Uterus (tissue), 4 donors: ENCODE data around the gene ZC3H7B. TPM values are rescaled to one million over a fixed set of nuclear protein-coding genes. Genes with fewer than 3 reads are reported as not detected.

Experiments used
- DNase-seq, 2 donors: peaks; one replicate each; pipeline ENCODE4 v3.0.0-alpha.2; 2019 to 2020
- H3K27ac ChIP-seq, 2 donors: fragments of 200-600 bp; sonication (generic); 1 replicate in 1 of 2; 2 replicates in 1 of 2; pipeline ENCODE4 v1.5.1; 2016 to 2018
- H3K27me3 ChIP-seq, 2 donors: fragments of 200-600 bp; sonication (generic); one replicate each; pipeline ENCODE4 v1.5.1; 2018 to 2019; ENCODE audit warnings: control low read depth in 1 of 2
- H3K36me3 ChIP-seq, 2 donors: fragments of 200-600 bp; sonication (generic); one replicate each; pipeline ENCODE4 v1.5.1; 2019; ENCODE audit warnings: control low read depth in 1 of 2
- H3K4me1 ChIP-seq, 2 donors: fragments of 200-600 bp; sonication (generic); one replicate each; pipeline ENCODE4 v1.5.1; 2018 to 2019; ENCODE audit warnings: control low read depth in 1 of 2
- H3K4me3 ChIP-seq, 2 donors: fragments of 200-600 bp; sonication (generic); 1 replicate in 1 of 2; 2 replicates in 1 of 2; pipeline ENCODE4 v1.5.1; 2018 to 2019; ENCODE audit warnings: mild to moderate bottlenecking in 1 of 2
- H3K9me3 ChIP-seq, 2 donors: fragments of 200-600 bp; sonication (generic); one replicate each; pipeline ENCODE4 v1.5.1; 2019; ENCODE audit warnings: control low read depth in 1 of 2
- POLR2A ChIP-seq, 2 donors: fragments of 450-650 bp; IDR thresholded peaks; one replicate each; pipeline ENCODE4 v1.6.1; 2016; ENCODE audit warnings: antibody characterized with exemption in 2 of 2, mild to moderate bottlenecking in 1 of 2, moderate library complexity in 1 of 2
- intact Hi-C: fragments of 100-400 bp; cut with DNase I; formaldehyde crosslinking; loops from one replicate; pipeline ENCODE4 v1.15.1; 2023; ENCODE audit warnings: low total_unique reads
- total RNA-seq, 4 donors: library from RNA; depleted of rRNA in 3 of 4; stranded (reverse); fragments of >200 nt in 3 of 4; gene quantifications; one replicate each; pipeline versions ENCODE4 v1.1.0 to v1.2.4, GENCODE V29; 2014 to 2023
- TF ChIP-seq, protein P1 (sequence below), 4 experiments: fragments of 200-600 bp in 2 of 4; fragments of 450-650 bp in 2 of 4; sonication (generic) in 2 of 4; IDR thresholded peaks; one replicate each; pipeline ENCODE4 v1.5.1; 2016 to 2019; ENCODE audit warnings: antibody characterized with exemption in 4 of 4, mild to moderate bottlenecking in 2 of 4, moderate library complexity in 1 of 4
- donor health status: DM: yes; HTN: yes; CAD: no.

ZC3H7B gene
- total RNA-seq, 4 donors from 2014 or later: 14.1 to 74.1 (median 28.2) TPM

DNA sequence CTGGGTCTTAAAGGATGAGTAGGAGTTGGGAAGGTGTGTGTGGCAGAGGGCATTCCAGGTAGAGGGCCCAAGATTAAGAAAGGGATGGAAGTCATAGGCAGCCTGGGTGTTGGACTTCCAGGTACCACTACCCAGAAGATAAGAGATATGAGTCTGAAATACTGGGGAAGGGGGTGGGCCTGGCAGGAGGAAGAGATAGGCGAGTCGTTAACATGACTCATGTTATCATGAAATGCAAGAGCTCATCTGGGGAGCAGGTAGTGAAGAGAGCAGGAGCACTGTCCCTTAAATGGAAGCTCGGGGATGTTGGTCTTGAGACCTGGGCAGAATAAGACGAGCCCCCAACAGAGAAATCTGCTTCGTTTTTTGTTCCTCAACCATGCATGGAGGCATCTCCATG lies 10.2 kb downstream of the ZC3H7B start:
- TF ChIP-seq, protein P1, sequence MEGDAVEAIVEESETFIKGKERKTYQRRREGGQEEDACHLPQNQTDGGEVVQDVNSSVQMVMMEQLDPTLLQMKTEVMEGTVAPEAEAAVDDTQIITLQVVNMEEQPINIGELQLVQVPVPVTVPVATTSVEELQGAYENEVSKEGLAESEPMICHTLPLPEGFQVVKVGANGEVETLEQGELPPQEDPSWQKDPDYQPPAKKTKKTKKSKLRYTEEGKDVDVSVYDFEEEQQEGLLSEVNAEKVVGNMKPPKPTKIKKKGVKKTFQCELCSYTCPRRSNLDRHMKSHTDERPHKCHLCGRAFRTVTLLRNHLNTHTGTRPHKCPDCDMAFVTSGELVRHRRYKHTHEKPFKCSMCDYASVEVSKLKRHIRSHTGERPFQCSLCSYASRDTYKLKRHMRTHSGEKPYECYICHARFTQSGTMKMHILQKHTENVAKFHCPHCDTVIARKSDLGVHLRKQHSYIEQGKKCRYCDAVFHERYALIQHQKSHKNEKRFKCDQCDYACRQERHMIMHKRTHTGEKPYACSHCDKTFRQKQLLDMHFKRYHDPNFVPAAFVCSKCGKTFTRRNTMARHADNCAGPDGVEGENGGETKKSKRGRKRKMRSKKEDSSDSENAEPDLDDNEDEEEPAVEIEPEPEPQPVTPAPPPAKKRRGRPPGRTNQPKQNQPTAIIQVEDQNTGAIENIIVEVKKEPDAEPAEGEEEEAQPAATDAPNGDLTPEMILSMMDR (IDR thresholded peaks at IDR 0.05): no peak
- no peak for TF ChIP-seq POLR2A (IDR thresholded peaks at IDR 0.05)
- Histone ChIP-seq H3K27me3 (no peaks in the 10 kb centered on the region), H3K27ac (no peak overlapping the region), H3K4me3 (no peak overlapping the region), H3K4me1 (peaks cover 0 to 3% of the 10 kb centered on the region in 2 donors), H3K36me3 (no peaks in the 10 kb centered on the region), H3K9me3 (no peaks in the 10 kb centered on the region)
- no peak for DNase-seq
- intact Hi-C loops: no loop called here

DNA sequence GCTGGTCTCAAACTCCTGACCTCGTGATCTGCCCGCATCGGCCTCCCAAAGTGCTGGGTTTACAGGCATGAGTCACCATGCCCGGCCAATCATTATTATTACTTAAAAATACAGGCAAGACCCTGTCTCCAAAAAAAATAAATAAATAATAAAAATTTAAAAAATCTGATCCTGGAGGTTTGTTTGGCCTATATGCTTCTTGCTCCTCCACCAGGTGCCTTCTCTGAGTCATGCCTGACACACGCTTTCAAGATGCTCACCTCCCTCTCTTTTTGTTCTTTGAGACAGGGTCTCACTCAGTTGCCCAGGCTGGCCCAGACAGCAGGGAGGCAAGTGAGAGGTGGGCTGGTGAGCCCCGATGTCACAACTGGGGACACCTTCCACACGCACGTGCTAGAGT lies 13.5 kb downstream of the ZC3H7B start:
- no peak for TF ChIP-seq POLR2A (IDR thresholded peaks at IDR 0.05)
- TF ChIP-seq, protein P1 (IDR thresholded peaks at IDR 0.05): no peak
- Histone ChIP-seq H3K9me3 (no peaks in the 10 kb centered on the region), H3K4me3 (no peak overlapping the region), H3K4me1 (no peaks in the 10 kb centered on the region), H3K36me3 (no peaks in the 10 kb centered on the region), H3K27ac (no peak overlapping the region), H3K27me3 (no peaks in the 10 kb centered on the region)
- intact Hi-C loops: no loop called here
- no peak for DNase-seq

DNA sequence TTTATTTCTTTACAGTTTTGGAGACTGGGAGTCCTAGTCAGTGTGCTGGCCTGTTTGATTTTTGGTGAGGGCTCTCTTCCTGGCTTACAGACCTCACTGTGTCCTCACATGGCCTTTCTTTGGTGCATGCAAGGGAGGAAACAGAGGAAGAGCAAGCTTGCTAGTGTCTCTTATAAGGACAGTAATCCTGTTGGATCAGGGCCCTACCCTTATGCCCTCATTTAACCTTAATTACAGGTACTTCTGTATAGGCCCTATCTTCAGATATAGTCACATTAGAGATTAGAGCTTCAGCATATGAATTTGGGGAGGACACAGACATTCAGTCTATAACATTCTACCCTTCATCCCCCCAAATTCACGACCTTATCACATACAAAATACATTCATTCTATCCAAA lies 14.3 kb downstream of the ZC3H7B start:
- Histone ChIP-seq H3K4me1 (no peaks in the 10 kb centered on the region), H3K27me3 (no peaks in the 10 kb centered on the region), H3K9me3 (no peaks in the 10 kb centered on the region), H3K36me3 (no peaks in the 10 kb centered on the region), H3K27ac (no peak overlapping the region), H3K4me3 (no peak overlapping the region)
- no peak for TF ChIP-seq POLR2A (IDR thresholded peaks at IDR 0.05)
- TF ChIP-seq, protein P1 (IDR thresholded peaks at IDR 0.05): no peak
- intact Hi-C loops: no loop called here
- DNase-seq: no peak

DNA sequence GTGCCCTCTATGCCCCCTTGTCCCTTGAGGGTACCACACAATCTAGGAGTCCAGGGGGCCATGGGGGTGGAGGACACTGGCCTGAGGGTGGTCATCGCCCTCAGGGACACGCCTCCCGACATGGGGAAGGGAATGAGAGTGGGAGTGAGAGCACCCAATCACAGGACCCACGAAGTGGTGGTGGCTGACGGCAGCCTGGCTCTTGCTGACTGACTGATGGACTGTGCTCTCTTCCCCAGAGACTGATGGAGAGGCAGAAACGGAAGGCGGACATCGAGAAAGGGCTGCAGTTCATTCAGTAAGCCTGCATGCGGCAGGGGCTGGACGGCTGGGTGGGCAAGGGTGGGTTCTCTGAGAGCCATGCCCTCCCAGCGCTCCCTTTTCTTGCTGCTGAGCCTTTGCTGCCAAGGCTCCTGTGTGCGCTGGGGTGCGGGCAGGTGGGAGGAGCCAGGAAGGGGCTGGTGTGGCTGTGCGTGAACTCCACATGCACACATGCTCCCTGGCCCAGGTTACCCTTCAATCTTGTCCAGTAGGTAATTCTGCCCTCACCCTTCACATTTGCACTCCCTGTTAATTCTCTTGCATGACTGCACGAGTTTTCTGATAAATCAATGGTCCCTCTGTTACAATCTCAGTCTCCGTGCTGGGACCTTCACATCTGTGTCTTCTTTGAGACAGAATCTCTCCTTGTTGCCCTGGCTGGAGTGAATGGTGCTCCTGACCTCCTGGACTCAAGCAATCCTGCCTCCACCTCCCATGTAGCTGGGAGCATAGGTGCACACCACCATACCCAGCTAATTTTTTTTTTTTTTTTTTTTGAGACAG lies 19.3 kb downstream of the ZC3H7B start:
- Histone ChIP-seq H3K27me3 (no peaks in the 10 kb centered on the region), H3K4me3 (no peak overlapping the region), H3K9me3 (no peaks in the 10 kb centered on the region), H3K4me1 (no peaks in the 10 kb centered on the region), H3K36me3 (no peaks in the 10 kb centered on the region), H3K27ac (no peak overlapping the region)
- no peak for DNase-seq
- intact Hi-C loops: no loop called here
- TF ChIP-seq POLR2A (IDR thresholded peaks at IDR 0.05): no peak
- TF ChIP-seq, protein P1 (IDR thresholded peaks at IDR 0.05): no peak

DNA sequence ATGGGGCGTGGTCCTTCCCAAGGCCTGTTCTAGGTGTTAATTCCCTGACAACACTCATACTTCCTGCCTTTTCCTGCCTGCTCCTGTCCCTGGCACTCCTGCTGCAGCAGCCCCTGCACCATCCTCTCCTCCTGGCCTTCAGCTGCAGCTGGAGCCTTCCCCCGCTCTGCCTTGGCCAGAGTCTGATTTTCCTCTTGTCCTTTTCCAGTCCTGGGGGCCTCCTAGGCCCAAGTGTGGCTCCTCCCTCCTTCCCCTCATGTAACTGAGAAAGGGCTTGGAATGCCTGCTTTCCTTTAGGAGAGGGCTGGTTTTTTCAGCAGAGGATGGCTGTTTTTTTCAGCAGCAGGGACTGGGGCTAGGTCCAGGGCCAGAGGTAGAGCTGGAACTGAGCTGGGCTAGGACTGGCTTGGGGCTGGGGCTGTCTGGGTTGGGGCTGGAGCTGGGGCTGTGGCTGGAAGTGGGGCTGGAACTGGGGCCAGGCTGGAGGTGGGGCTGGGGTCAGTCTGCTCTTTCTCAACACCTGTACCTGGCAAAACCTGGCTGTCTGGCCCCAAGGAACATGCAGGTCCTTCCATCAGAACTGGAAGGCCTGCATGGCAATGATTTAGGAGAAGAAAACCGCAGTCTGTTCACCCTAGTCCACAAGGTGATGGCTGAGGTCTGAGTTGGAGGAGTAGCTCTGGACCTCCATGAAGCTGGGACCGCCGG lies 23.6 kb downstream of the ZC3H7B start:
- DNase-seq: no peak
- Histone ChIP-seq H3K36me3 (no peaks in the 10 kb centered on the region), H3K4me3 (no peak overlapping the region), H3K27ac (no peak overlapping the region), H3K9me3 (no peaks in the 10 kb centered on the region), H3K4me1 (no peaks in the 10 kb centered on the region), H3K27me3 (no peaks in the 10 kb centered on the region)
- intact Hi-C loops: no loop called here
- TF ChIP-seq, protein P1 (IDR thresholded peaks at IDR 0.05): no peak
- no peak for TF ChIP-seq POLR2A (IDR thresholded peaks at IDR 0.05)
